ENCODE measurements around the gene SH3RF1. TPM values are rescaled to one million over a fixed set of nuclear protein-coding genes. Genes with fewer than 3 reads are reported as not detected.

SH3RF1 gene
- total and polyA plus RNA-seq, 4 donors, result 5.3 to 33.1 (median 16.3) TPM

- no peak for ATAC-seq (ENCODE audit: insufficient read depth, low FRiP score)
- no peak for TF ChIP-seq CTCF (IDR thresholded peaks at IDR 0.05; ENCODE audit: control extremely low read depth, extremely low read depth)
These were observed 96.5 kb downstream of the SH3RF1 start for GRCh38 chr4:169174247-169174646.

GRCh38 chr4:169167957-169168858, 102.5 kb downstream of the SH3RF1 start:
- TF ChIP-seq CTCF (IDR thresholded peaks at IDR 0.05; ENCODE audit: control extremely low read depth, extremely low read depth), result no peak
- Histone ChIP-seq H3K4me1 (ENCODE audit: control insufficient read depth in 5 of 5, insufficient read depth in 5 of 5, low read length in 5 of 5) (peaks cover 1 to 13% (median 4%) of the 10 kb centered on the region in 5 donors), H3K4me3 (no peak overlapping the region), H3K27ac (ENCODE audit: low read depth in 1 of 2, low read length in 1 of 2) (no peak overlapping the region), H3K36me3 (ENCODE audit: control insufficient read depth in 4 of 4, insufficient read depth in 4 of 4, low read length in 4 of 4) (no peaks in the 10 kb centered on the region), H3K27me3 (ENCODE audit: control insufficient read depth in 3 of 3, insufficient read depth in 3 of 3, low read length in 2 of 3) (no peaks in the 10 kb centered on the region), H3K9me3 (ENCODE audit: control insufficient read depth in 4 of 4, insufficient read depth in 3 of 4, low read length in 3 of 4) (no peaks in the 10 kb centered on the region), H3K9ac (ENCODE audit: insufficient read depth in 1 of 2, low read length in 2 of 2) (no peak overlapping the region)
- ATAC-seq (ENCODE audit: insufficient read depth, low FRiP score), result no peak
- DNase-seq, result no peak
- WGBS, 2 donors, result 64 to 78% methylated on average over 2 of the region's 2 CpGs

More at GRCh38 chr4:169174247-169174646, 96.5 kb downstream of the SH3RF1 start:
- DNase-seq, result no peak
- H3K36me3 ChIP-seq (ENCODE audit: control insufficient read depth in 4 of 4, insufficient read depth in 4 of 4, low read length in 4 of 4), result no peaks in the 10 kb centered on the region
- 89 to 98% methylated on average over 3 of the region's 3 CpGs for WGBS, 2 donors
- no peaks in the 10 kb centered on the region for H3K27me3 ChIP-seq (ENCODE audit: control insufficient read depth in 3 of 3, insufficient read depth in 3 of 3, low read length in 2 of 3)
- H3K27ac ChIP-seq (ENCODE audit: low read depth in 1 of 2, low read length in 1 of 2), result no peak overlapping the region
- H3K9me3 ChIP-seq (ENCODE audit: control insufficient read depth in 4 of 4, insufficient read depth in 3 of 4, low read length in 3 of 4), result no peaks in the 10 kb centered on the region
- H3K4me3 ChIP-seq, result no peak overlapping the region
- H3K9ac ChIP-seq (ENCODE audit: insufficient read depth in 1 of 2, low read length in 2 of 2), result no peak overlapping the region
- H3K4me1 ChIP-seq (ENCODE audit: control insufficient read depth in 5 of 5, insufficient read depth in 5 of 5, low read length in 5 of 5), result peaks cover 4 to 10% (median 7%) of the 10 kb centered on the region in 5 donors

DNA sequence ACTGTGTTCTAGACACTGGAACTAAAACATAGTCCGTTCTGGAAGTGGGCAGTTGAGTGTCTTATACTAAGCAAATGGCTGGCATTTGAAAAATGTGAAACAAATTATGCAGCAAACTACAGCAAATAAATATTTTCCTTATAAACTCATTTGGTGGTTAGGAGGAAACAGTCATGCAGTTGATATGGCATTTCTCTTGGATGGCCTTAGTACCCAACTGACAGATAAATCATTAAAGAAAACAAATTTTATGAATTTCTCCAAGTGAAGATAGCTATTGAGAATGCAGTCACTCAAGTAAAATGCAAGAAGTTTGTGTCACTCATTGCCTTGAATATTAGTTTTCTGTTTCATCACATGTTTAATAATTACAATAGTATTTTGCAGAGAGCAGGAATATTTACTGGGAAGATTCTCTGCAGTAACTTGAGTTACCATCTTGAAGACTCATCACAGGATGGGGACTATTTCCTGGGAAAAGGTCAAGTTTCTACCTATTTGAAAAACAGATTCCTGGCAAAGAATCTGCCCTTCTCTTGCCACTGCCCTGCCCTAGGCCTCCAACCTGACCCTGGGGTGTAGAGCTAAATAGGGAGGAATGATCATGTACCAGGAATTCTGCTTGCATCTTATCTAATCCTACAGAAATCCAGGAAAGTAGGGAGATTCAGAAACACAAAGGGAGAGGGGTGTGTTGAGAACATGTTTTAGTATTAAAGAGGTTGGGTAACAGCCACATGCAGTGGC, 105.9 kb downstream of the SH3RF1 start:
- WGBS, 2 donors, result 80 to 88% methylated on average over 1 of the region's 1 CpG

More for the DNA sequence above, 105.9 kb downstream of the SH3RF1 start:
- no peak for TF ChIP-seq CTCF (IDR thresholded peaks at IDR 0.05; ENCODE audit: control extremely low read depth, extremely low read depth)
- Histone ChIP-seq H3K9ac (ENCODE audit: insufficient read depth in 1 of 2, low read length in 2 of 2) (no peak overlapping the region), H3K4me1 (ENCODE audit: control insufficient read depth in 5 of 5, insufficient read depth in 5 of 5, low read length in 5 of 5) (peaks cover 0 to 25% (median 6%) of the 10 kb centered on the region in 5 donors), H3K9me3 (ENCODE audit: control insufficient read depth in 4 of 4, insufficient read depth in 3 of 4, low read length in 3 of 4) (no peaks in the 10 kb centered on the region), H3K4me3 (no peak overlapping the region), H3K36me3 (ENCODE audit: control insufficient read depth in 4 of 4, insufficient read depth in 4 of 4, low read length in 4 of 4) (no peaks in the 10 kb centered on the region), H3K27me3 (ENCODE audit: control insufficient read depth in 3 of 3, insufficient read depth in 3 of 3, low read length in 2 of 3) (no peaks in the 10 kb centered on the region), H3K27ac (ENCODE audit: low read depth in 1 of 2, low read length in 1 of 2) (no peak overlapping the region)
- no peak for ATAC-seq (ENCODE audit: insufficient read depth, low FRiP score)
- no peak for DNase-seq

All from lung (tissue), 12 donors.